Measurements from ENCODE around the gene ALS2CL.

Gene ALS2CL

GRCh38 chr3:46729038-46729437 is 35.6 kb upstream of the ALS2CL start:
- WGBS: 84% methylated on average over 4 of the region's 4 CpGs
- Histone ChIP-seq H3K4me1 (ENCODE audit: insufficient read depth, low read length) (peaks cover 20% of the 10 kb centered on the region), H3K27ac (ENCODE audit: low read depth, low read length) (no peak overlapping the region), H3K9ac (ENCODE audit: low read depth, low read length) (no peak overlapping the region), H3K9me3 (ENCODE audit: insufficient read depth, low read depth, low read length) (no peaks in the 10 kb centered on the region), H3K4me3 (ENCODE audit: low read length) (no peak overlapping the region), H3K27me3 (ENCODE audit: insufficient read depth, low read length) (no peaks in the 10 kb centered on the region), H3K36me3 (ENCODE audit: insufficient read depth, low read length) (no peaks in the 10 kb centered on the region)

GRCh38 chr3:46725621-46726314 is 32.3 kb upstream of the ALS2CL start:
- Histone ChIP-seq H3K4me1 (ENCODE audit: insufficient read depth, low read length) (peaks cover 20% of the 10 kb centered on the region), H3K36me3 (ENCODE audit: insufficient read depth, low read length) (no peaks in the 10 kb centered on the region), H3K27ac (ENCODE audit: low read depth, low read length) (no peak overlapping the region), H3K9me3 (ENCODE audit: insufficient read depth, low read depth, low read length) (no peaks in the 10 kb centered on the region), H3K9ac (ENCODE audit: low read depth, low read length) (no peak overlapping the region), H3K27me3 (ENCODE audit: insufficient read depth, low read length) (no peaks in the 10 kb centered on the region), H3K4me3 (ENCODE audit: low read length) (no peak overlapping the region)
- 87% methylated on average over 5 of the region's 6 CpGs for WGBS

- H3K4me3 ChIP-seq (ENCODE audit: low read length): no peak overlapping the region
- WGBS: 100% methylated on average over 3 of the region's 4 CpGs
- peaks cover 20% of the 10 kb centered on the region for H3K4me1 ChIP-seq (ENCODE audit: insufficient read depth, low read length)
- H3K27me3 ChIP-seq (ENCODE audit: insufficient read depth, low read length): no peaks in the 10 kb centered on the region
- H3K36me3 ChIP-seq (ENCODE audit: insufficient read depth, low read length): no peaks in the 10 kb centered on the region
- no peaks in the 10 kb centered on the region for H3K9me3 ChIP-seq (ENCODE audit: insufficient read depth, low read depth, low read length)
- H3K9ac ChIP-seq (ENCODE audit: low read depth, low read length): no peak overlapping the region
- H3K27ac ChIP-seq (ENCODE audit: low read depth, low read length): no peak overlapping the region
These were observed 30.9 kb upstream of the ALS2CL start for GRCh38 chr3:46724424-46724823.

GRCh38 chr3:46722443-46722842 is 29.0 kb upstream of the ALS2CL start:
- Histone ChIP-seq H3K9ac (ENCODE audit: low read depth, low read length) (no peak overlapping the region), H3K9me3 (ENCODE audit: insufficient read depth, low read depth, low read length) (no peaks in the 10 kb centered on the region), H3K4me1 (ENCODE audit: insufficient read depth, low read length) (peaks cover 16% of the 10 kb centered on the region), H3K27me3 (ENCODE audit: insufficient read depth, low read length) (no peaks in the 10 kb centered on the region), H3K36me3 (ENCODE audit: insufficient read depth, low read length) (no peaks in the 10 kb centered on the region), H3K4me3 (ENCODE audit: low read length) (no peak overlapping the region), H3K27ac (ENCODE audit: low read depth, low read length) (no peak overlapping the region)
- WGBS: 97% methylated on average over 4 of the region's 5 CpGs

- H3K36me3 ChIP-seq (ENCODE audit: insufficient read depth, low read length): no peaks in the 10 kb centered on the region
These were observed 27.5 kb upstream of the ALS2CL start for GRCh38 chr3:46721009-46721408.

GRCh38 chr3:46719735-46720271 is 26.3 kb upstream of the ALS2CL start:
- no peaks in the 10 kb centered on the region for H3K36me3 ChIP-seq (ENCODE audit: insufficient read depth, low read length)
- no peak overlapping the region for H3K9ac ChIP-seq (ENCODE audit: low read depth, low read length)
- no peak overlapping the region for H3K4me3 ChIP-seq (ENCODE audit: low read length)
- no peaks in the 10 kb centered on the region for H3K27me3 ChIP-seq (ENCODE audit: insufficient read depth, low read length)
- H3K4me1 ChIP-seq (ENCODE audit: insufficient read depth, low read length): no peaks in the 10 kb centered on the region
- H3K27ac ChIP-seq (ENCODE audit: low read depth, low read length): no peak overlapping the region
- 84% methylated on average over 4 of the region's 4 CpGs for WGBS
- no peaks in the 10 kb centered on the region for H3K9me3 ChIP-seq (ENCODE audit: insufficient read depth, low read depth, low read length)

More at GRCh38 chr3:46721009-46721408, 27.5 kb upstream of the ALS2CL start:
- Histone ChIP-seq H3K27ac (ENCODE audit: low read depth, low read length) (no peak overlapping the region), H3K27me3 (ENCODE audit: insufficient read depth, low read length) (no peaks in the 10 kb centered on the region), H3K9ac (ENCODE audit: low read depth, low read length) (no peak overlapping the region), H3K4me1 (ENCODE audit: insufficient read depth, low read length) (peaks cover 3% of the 10 kb centered on the region; the same call in 1 of the 2 replicates), H3K4me3 (ENCODE audit: low read length) (no peak overlapping the region), H3K9me3 (ENCODE audit: insufficient read depth, low read depth, low read length) (no peaks in the 10 kb centered on the region)
- 96% methylated on average over 2 of the region's 2 CpGs for WGBS

GRCh38 chr3:46719044-46719565 is 25.6 kb upstream of the ALS2CL start:
- H3K4me3 ChIP-seq (ENCODE audit: low read length): no peak overlapping the region
- 79% methylated on average over 2 of the region's 2 CpGs for WGBS
- H3K36me3 ChIP-seq (ENCODE audit: insufficient read depth, low read length): no peaks in the 10 kb centered on the region
- no peaks in the 10 kb centered on the region for H3K9me3 ChIP-seq (ENCODE audit: insufficient read depth, low read depth, low read length)
- no peaks in the 10 kb centered on the region for H3K4me1 ChIP-seq (ENCODE audit: insufficient read depth, low read length)
- no peak overlapping the region for H3K9ac ChIP-seq (ENCODE audit: low read depth, low read length)
- no peak overlapping the region for H3K27ac ChIP-seq (ENCODE audit: low read depth, low read length)
- no peaks in the 10 kb centered on the region for H3K27me3 ChIP-seq (ENCODE audit: insufficient read depth, low read length)

- H3K27ac ChIP-seq (ENCODE audit: low read depth, low read length): no peak within 1 kb of the TSS
- H3K9me3 ChIP-seq (ENCODE audit: insufficient read depth, low read depth, low read length): no peaks in the 10 kb centered on the region
- no peaks in the 10 kb centered on the region for H3K4me1 ChIP-seq (ENCODE audit: insufficient read depth, low read length)
- 94% methylated on average over 61 of the region's 61 CpGs for WGBS
- H3K27me3 ChIP-seq (ENCODE audit: insufficient read depth, low read length): no peaks in the 10 kb centered on the region
- H3K9ac ChIP-seq (ENCODE audit: low read depth, low read length): no peak within 1 kb of the TSS
- H3K36me3 ChIP-seq (ENCODE audit: insufficient read depth, low read length): no peaks in the 10 kb centered on the region
- no peak within 1 kb of the TSS for H3K4me3 ChIP-seq (ENCODE audit: low read length)
These were observed 24.2 kb upstream of the ALS2CL start, which contains the start of gene PRSS50 for GRCh38 chr3:46717447-46718231. TSS of gene PRSS50 (minus strand) at chr3:46717869. CDS start at chr3:46717824, 45 bp downstream.

- H3K27ac ChIP-seq (ENCODE audit: low read depth, low read length): no peak overlapping the region
- 94% methylated on average over 19 of the region's 19 CpGs for WGBS
- no peaks in the 10 kb centered on the region for H3K36me3 ChIP-seq (ENCODE audit: insufficient read depth, low read length)
- H3K27me3 ChIP-seq (ENCODE audit: insufficient read depth, low read length): no peaks in the 10 kb centered on the region
- no peak overlapping the region for H3K9ac ChIP-seq (ENCODE audit: low read depth, low read length)
- H3K4me1 ChIP-seq (ENCODE audit: insufficient read depth, low read length): no peaks in the 10 kb centered on the region
- no peak overlapping the region for H3K4me3 ChIP-seq (ENCODE audit: low read length)
- no peaks in the 10 kb centered on the region for H3K9me3 ChIP-seq (ENCODE audit: insufficient read depth, low read depth, low read length)
These were observed 23.3 kb upstream of the ALS2CL start for GRCh38 chr3:46716461-46717441.

- no peak overlapping the region for H3K4me3 ChIP-seq (ENCODE audit: low read length)
- no peaks in the 10 kb centered on the region for H3K4me1 ChIP-seq (ENCODE audit: insufficient read depth, low read length)
- H3K36me3 ChIP-seq (ENCODE audit: insufficient read depth, low read length): no peaks in the 10 kb centered on the region
- no peaks in the 10 kb centered on the region for H3K9me3 ChIP-seq (ENCODE audit: insufficient read depth, low read depth, low read length)
- no peak overlapping the region for H3K27ac ChIP-seq (ENCODE audit: low read depth, low read length)
- 95% methylated on average over 11 of the region's 11 CpGs for WGBS
- no peak overlapping the region for H3K9ac ChIP-seq (ENCODE audit: low read depth, low read length)
- H3K27me3 ChIP-seq (ENCODE audit: insufficient read depth, low read length): no peaks in the 10 kb centered on the region
These were observed 22.2 kb upstream of the ALS2CL start for GRCh38 chr3:46715507-46716175.
